CD4-positive, alpha-beta T cell treated with Interleukin-6 for 4 hours (primary cell): Measurements from ENCODE around the gene HOOK2.
"Not testable (repeated sequence)": the region's sequence is repeated elsewhere in the genome, so short reads cannot be mapped to it uniquely, and the experiment has no call there.

Experiments
- DNase-seq: peaks from one replicate; pipeline ENCODE4 v3.0.0-alpha.2; 2020; ENCODE audit warnings: mixed read lengths

Gene HOOK2

GRCh38 chr19:12720296-12720695 lies 55.1 kb downstream of the HOOK2 start:
- DNase-seq = no peak

DNA sequence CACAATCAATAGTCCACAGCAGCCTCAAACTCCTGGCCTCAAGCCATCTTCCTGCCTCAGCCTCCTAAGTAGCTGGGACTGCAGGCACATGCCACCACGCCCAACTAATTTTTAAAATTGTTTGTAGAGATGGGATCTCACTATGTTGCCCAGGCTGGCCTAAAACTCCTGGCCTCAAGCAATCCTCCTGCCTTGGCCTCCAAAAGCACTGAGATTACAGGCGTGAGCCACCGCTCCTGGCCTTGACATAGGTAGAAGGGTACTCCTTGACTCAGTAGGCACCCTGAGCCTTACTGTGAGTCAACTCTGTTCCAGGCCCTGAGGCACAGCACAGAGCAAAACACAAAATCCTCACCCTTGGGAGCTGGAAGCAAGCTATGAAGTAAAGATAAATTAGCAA lies 59.4 kb downstream of the HOOK2 start:
- no peak for DNase-seq

GRCh38 chr19:12715102-12715501 lies 60.2 kb downstream of the HOOK2 start:
- DNase-seq = no peak

DNA sequence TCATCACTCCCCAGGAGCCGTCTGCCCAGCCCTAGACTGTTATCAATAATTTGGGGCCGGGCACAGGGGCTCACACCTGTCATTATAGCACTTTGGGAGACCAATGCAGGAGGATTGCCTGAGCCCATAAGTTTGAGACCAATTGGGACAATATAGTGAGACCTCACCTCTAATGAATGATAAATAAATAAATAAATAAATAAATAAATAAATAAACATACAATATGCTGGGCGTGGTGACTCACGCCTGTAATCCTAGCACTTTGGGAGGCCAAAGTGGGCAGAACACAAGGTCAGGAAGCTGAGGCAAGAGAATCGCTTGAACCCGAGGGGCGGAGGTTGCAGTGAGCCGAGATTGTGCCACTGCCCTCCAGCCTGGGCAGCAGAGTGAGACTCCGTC lies 62.0 kb downstream of the HOOK2 start:
- not testable (repeated sequence) for DNase-seq
